IPS DF 4.7 (cell line): ENCODE measurements around the gene NME5.

Experiments
- DNase-seq: peaks from one replicate; pipeline ENCODE4 v3.0.0-alpha.2; 2013; ENCODE audit warnings: low spot score; ENCODE audit errors: extremely low read depth

The NME5 gene

DNA sequence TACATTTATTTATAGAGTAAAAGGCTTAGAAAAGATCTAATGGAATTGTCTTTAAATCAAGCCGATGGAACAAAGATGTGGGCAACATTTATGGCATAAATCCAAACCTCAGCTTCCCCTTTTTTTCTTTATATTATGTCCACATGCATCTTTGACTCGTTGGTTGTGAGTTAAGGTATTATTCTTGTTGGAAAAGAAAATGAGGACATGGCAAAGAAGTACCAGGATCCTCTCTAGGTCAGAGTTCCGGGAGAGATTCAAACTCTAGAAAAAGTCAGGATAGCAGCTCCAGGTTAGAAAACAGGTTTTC, 508 bp upstream of the NME5 start:
- DNase-seq = no peak

DNA sequence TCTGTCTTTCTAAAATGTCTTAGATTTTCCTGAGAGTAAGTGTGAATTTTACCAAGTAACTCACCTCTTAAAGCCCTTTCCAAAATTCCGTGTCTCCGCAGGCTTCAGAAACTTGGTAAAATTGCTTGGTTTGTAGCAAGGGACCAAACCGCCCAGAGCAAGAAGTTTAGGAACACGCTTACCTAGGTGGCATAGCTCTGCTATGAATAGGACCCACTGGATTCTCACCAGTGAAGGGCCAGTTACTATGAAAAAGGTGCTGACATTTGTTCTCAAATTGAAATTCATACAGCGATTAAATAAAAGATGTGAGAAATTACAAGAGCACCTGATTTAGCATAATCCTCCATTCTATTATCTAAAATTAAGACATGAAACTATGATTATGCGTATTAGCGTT, 6.7 kb downstream of the NME5 start:
- DNase-seq = no peak

DNA sequence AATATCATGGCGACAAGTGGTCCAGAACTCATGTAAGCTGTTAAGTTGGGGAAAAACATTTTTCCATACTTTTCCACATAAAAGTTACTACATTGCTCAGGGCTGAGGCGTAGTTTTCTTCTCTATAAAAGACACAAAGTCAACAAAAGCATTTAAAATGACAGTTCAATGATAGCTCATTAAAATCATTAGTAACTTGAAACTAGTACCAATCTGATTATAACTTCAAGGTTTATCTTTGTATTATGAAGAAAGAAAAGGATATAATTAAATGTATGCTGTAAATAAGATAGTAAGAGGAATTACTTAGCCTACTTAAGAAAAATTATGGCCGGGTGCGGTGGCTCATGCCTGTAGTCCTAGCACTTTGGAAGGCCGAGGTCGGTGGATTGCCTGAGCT, 9.9 kb downstream of the NME5 start:
- DNase-seq = no peak

DNA sequence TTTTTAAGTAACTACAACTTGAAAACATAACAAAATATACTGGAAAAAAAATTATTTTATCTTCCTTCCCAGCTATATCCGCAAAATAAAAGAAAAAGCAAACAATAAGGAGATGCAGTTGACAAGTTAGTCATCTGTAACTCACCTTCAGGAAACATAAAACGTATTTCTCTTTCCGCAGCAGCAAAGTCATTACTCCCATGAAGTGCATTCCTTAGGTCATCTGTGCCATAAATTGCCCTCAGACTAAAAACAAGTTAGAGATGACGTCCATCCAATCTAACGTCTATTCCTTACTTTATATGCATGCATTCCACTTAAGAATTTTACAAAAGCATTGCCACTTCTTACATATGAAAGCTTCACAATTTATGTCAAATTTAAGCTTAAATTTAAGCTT, 10.9 kb downstream of the NME5 start:
- no peak for DNase-seq

DNA sequence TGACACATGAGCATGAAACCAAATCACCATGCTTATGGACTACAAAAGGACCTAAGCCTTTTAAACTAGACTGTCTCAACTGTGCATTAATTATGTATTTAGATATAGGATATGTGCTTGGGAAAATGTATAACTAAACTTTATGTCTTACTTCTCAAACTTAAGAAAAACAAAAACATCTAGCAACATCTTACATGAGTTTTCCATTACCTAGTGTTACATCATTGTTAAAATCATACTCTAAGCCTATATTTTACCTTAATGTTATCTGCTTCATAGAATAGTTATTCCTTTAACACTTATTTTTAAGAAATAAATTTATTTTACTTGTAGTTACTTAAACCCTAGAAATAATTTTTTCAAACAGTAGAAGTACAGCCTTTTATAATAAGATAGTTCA, 24.0 kb downstream of the NME5 start:
- DNase-seq = no peak

DNA sequence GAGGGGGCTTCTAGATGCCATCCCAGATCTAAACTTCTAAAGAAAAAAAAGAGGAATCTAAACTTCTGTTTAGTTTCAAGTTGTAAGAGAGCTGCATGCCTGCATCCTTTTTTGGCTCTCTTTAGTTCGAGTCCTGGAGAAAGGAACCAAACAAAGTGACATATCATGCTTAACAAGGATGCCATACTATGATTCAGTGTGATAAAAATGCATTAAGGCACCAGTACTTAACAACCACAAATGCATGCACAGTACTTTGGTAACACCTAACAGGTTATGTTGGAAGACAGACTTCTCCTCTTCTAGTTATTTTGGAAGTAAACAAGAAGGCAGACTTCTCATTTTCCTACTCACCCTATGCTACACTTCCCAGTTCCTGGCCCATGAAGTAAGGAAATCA, 27.3 kb downstream of the NME5 start:
- DNase-seq = no peak

DNA sequence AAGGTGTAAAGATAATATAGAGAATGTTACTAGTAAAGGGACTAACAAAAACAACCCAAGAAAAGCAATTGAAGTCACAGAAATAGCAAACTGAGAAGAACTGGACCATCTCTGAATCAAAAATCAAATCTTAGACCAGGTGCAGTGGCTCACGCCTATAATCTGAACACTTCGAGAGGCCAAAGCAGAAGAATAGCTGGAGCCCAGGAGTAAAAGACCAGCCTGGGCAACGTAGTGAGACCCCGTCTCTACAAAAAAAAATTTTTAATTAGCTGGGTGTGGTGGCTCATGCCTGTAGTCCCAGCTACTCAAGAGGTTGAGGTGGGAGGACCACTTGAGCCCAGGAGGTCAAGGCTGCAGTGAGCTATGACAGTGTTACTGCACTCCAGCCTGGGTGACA, 28.0 kb downstream of the NME5 start:
- no peak for DNase-seq

DNA sequence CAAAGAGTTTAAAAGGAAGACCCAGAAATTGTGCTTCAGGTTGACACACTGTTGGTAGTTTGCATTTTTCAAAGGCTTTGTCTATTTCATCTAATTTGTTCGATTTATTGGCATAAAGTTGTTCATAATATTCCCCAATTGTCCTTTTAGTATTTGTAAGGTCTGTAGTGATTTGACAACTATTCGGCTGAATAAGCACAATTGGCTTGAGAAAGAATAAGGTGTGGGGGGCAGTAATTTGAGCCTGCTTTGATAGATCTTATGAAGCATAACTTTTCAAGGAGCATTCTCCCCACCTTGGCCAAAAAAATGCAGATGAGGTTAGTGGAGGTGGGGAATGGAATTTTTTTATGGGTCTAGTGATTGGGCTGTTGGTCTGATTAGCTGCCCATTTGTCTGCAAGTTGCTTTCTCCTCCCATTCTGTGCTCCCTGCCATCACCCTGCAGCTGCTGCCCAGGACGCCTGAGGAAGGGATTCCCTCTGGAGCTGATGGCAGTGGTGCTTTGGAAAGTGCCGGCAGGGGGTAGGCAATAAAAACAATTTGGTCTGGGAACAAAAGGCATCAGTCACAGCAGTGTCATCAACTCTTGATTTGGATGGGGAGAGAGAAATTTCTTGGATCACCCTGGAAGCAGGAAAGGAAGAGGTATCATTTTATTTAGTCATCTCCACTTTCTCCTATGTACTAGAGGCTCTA, 28.8 kb downstream of the NME5 start:
- DNase-seq = no peak

DNA sequence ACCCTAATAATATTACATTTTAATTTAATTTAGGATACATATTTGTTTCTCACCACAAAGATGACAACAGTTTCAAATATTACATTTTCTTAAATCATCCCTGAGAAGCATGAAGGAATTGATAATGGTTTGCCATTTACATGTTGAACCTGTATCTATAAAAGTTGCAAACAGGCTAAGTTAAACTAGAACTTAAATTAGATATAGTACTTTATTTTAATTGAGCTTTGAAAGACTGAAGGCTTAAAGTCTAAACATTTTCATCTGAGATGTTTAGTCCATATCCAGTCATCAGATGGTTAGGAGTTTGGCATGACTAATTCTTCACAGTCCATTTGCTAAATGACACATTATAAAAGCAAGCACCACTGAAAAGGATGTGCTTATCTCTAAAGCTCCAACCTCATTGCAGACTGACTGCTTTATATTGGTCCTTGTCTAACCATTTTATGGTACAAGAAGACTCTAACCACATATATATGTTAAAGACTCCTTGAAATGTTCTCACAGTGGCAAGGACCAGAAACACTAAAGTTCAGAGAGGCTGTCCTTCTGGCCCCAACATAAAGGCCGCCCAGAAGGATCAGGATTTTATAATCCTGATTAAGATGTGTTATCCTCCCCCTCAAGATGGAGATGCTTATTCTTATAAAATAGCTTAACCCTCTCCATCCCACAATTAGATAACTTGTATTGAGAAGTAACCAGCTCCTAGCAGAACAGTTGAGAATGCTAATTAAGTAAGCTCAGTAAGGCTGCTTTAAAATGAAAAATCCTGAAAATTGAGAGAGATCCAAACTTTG, 29.6 kb downstream of the NME5 start:
- DNase-seq = no peak

DNA sequence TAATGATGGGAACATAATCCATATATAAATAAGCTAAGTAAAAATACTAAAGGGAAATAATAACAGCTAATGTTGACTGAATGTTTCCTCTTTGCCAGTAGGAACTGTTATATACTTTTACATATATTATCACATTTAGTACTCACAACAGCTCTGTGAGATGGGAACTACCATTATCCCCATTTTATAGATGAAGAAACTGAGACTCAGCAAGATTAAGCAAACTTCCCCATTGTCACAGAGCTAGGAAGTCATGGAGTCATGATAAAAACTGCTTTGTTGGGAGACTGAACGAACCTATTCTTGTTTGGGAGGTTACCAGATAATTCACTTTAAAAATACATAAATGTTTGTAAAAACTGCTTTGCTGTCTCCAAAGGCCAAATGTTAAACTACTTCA, 32.0 kb downstream of the NME5 start:
- DNase-seq = no peak

DNA sequence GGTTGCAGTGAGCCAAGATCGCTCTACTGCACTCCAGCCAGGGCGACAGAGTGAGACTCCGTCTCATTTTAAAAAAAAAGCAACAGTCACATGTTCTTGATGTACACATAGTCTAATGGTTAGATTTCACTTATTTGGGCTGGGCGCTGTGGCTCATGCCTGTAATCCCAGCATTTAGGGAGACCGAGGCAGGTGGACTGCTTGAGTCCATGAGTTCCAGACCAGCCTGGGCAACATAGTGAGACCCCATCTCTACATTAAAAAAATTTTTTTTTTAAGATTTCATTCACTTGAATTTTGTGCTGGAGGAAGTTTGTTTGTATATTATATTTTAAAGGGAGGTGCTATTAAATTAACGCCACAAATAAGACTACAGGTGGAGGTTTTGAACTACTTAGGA, 33.5 kb downstream of the NME5 start:
- DNase-seq = no peak

DNA sequence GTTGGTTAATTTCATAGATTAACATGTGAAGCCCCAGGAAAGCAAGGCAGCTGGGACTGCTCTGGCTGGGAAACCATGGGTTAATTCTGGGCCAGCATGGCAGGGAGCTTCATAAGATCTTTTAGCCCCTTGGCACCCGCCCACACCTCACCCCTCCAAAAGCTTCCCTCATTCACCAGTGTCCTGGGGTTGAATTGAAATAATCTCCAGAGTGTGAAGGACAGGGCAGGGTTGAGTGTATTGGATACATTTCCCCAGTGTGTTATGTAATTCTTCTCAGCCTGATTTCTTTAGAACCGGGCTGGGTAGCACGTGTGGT, 36.0 kb downstream of the NME5 start:
- no peak for DNase-seq

DNA sequence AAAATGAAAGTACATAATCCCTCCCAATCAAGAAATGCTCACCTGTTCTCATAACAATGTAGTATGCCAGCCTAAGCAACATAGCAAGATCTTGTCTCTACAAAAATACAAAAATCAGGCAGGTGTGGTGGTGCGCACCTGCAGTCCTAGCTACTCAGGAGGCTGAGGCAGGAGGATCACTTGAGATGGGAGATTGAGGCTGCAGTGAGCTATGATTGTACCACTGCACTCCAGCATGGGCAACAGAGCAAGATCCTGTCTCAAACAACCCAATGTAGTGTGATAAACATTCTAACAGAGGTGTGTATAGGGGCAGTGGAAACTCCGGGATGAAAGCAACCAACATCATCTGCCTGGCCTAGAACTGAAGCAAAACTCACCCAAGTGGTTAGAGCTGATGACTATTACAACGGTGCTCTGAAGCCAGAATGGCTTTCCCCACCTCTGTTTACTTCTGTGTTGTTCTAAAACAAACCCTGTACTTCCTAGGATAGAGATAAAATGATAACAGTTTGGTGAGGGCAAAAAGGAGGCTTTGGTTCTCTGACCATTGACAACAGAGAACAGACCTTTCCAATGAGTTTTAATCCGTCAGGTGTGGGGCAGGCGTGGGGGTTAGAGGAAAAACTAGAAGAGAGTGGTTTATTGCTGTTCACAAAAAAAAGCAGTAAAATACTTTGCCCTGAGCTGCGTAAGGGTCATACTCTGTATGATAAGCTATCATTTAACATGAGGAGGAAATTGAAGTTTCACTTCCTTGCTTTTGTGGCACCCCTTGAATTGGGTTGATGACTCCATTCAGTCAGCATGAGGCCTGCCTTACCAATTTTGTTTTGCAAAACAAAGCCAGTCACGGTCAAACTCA, 36.5 kb downstream of the NME5 start:
- no peak for DNase-seq

DNA sequence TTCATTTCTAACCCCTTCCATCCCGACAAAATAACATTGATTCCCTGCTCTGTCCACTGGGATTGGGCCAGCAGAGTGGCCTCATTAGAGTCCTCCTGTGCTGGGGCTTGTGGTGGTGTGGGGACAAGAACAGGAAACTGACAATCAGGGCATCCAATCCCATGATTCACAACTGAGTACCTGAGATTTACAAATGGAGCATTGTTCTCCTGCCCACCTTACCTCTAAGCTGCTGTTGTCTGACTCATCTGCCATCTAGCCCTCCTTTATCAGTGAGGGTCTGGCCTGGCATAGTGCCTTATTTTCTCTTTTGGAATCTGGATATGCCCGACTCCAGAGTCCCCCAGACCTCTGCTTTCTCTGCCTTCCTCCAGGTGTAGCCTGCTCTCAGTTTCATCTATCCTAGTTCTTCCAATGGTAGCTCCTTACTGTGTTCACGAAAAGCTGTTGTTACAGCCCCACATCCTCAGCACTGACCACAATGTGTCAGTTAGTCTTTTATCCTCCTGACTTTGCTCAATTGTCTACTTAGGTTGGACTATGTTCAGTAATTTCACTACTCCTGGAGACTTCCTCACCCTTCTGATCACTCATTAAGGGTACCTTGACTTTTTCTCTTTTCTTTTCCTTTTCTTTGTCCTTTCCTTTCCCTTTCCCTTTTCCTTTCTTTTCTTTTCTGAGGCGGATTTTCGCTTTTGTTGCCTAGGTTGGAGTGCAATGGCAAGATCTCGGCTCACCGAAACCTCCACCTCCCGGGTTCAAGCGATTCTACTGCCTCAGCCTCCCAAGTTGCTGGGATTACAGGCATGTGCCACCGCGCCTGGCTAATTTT, 42.0 kb downstream of the NME5 start:
- DNase-seq = no peak

DNA sequence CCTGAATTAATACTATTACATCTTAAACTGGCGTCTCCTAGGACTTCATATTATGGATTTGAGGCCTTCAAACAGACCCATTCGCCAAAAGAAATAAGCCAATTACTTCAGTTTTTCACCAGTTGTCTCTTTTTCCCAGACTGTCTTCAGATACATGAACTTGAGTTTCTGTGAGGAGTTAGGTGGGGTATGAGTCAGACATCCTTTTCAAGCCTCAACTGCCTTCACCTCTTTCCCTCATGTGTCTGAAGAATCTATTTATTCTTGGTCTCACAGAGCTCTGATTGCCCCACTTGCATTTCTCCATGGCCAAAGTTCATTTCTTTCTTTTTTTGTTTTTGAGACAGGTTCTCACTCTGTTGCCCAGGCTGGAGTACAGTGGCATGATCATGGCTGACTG, 42.9 kb downstream of the NME5 start:
- no peak for DNase-seq

DNA sequence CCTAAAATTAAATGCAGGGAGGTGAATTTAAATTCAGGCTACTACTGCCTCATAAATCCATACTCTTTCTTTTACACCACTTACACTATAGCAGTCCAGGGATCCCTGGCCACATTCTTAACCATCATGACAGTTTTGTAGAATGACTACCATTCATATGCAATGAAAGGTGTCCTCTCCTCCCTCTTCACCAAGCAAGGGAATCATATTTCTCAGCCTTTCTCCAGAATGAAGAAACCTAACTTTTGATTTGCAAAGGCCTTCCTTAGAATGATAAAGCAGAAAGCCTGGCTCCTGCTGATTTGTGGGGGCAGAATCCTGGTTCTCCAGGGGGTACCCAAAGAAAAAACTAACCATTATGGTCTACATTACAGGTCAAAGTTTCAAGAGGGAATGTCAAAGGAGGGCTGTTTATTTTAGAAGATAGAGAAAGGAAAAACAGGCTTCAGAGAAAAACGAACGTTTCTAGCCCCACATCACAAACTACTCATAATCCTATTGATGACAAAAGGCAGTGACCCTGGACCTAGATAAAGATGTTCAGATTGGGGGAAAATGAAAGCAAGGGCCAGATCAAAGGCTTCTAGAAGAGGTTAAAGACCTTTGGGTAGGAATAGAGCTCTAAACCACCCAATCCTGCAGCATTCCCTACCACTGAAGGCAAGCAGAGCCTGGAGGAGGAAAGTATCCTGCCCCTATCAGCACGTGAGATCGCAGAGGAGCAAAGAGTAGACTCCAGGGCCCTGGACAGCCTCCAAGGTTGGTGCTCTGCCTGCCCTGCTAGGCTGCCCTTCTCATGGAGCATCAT, 43.9 kb downstream of the NME5 start:
- peak; percentile 66 for DNase-seq

DNA sequence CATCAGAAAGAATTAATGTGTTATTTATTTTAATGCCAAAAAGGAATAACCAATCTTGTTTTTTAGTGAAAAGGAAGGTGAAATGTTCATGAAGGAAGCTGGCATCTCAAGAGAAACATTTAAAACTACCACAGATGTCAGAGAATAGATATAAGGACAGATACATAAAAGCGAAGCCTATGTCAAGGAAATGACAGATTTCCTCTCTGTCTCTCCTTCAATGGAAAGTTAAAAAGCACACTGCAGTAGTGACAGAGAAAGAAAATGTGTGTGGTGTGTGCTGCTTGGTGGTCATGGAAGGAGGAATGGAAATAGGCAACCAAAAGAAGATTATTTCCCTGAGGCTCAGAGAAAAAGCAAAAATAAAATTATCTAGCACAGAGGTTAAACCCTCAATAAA, 46.2 kb downstream of the NME5 start:
- DNase-seq = no peak

DNA sequence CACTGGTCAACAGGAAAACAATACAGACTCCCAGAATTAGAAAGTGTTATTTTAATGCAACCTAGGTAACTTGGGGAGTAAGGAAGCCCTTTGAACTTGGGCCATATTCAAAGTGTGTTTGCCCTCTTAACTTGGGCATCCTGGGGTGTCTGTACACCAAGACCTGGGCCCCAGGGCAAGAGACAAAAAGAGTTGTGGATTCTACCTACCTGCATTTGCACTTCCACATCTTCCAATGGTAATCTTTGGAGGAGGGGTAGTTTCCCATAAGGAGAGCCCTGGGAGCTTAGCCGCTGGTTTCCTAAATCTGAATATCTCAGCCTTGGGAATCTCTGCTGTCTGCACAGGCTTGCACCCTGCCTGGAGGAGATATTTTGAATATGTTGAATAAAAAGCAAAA, 46.9 kb downstream of the NME5 start:
- no peak for DNase-seq

DNA sequence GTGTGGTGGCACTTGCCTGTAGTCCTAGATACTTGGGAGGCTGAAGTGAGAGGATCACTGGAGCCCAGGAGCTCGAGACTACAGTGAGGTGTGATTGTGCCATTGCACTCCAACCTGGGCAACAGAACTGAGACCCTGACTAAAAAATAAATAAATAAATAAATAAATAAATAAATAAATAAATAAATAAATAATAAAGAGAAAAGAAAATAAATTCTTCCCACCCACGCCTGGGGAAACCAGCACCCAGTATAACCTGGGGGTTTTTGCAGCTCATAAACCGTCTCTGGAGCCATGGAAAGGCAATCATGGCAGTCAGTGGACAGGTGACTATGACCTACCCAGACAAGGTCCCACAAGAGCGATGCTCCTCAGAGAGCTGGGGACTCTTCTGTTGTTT, 47.5 kb downstream of the NME5 start:
- DNase-seq = no peak

DNA sequence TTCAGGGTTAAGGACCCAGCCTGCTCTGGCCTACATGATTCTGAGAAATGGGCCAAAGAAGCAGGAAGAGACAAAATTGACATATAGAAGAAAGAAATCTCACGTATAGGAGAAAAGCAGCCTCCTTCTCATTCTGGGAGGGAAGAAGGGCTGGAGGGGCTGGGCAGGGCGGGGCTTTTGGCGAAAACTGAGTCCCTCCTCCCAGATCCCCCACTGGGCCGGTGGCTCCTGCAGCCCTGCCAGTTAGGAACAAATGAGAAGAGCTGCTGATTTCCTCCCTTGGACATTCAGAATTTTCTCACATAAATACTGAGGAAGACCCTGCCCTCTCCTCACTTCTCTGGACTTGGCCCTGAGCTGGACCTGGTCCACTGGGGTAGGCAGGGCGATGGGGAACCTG, 55.5 kb downstream of the NME5 start, which contains the start of gene WNT8A:
WNT8A (plus strand) TSS at position 332 of the 400 bp plus-strand sequence. CDS start 95 bp downstream, outside the sequence.
- DNase-seq = no peak

DNA sequence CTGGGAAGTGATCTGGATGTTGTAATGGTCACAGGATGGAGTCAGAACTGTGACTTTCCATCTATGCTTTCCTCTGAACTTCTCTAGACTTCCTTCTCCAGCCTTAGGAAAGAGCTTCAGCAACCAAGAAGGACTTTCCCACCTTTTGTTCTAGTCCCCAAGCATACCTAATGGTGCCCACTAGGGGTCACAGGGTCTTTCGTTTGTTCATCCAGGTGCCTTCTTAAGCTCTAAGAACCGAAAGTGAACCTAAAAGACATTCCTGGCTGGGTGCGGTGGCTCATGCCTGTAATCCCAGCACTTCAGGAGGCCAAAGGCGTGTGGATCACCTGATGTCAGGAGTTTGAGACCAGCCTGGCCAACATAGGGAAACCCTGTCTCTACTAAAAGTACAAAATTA, 57.2 kb downstream of the NME5 start:
- no peak for DNase-seq
